Panc1 (cell line): ENCODE measurements around the gene ADCY2. TPM values are rescaled to one million over a fixed set of nuclear protein-coding genes. Genes with fewer than 3 reads are reported as not detected.

Experiments
- ATAC-seq: fragments of 200-7000 bp; cut with Tn5 transposase; 2 replicates; pipeline ENCODE4 v1.9.1; 2020; ENCODE audit warnings: mild to moderate bottlenecking, moderate library complexity
- BruUV-seq: library from RNA; stranded (reverse); fragments of 400-500 nt; replicated peaks from 2 replicates; lab custom pipeline; 2021; lab: Mats Ljungman, UMichigan
- CTCF ChIA-PET: fragments of 300-600 bp; sonication (Branson Sonifier 250); formaldehyde crosslinking; loops from one replicate; lab custom pipeline; 2022; ENCODE audit warnings: antibody characterized with exemption; lab: Charles Lee
- POLR2A ChIA-PET: fragments of 300-600 bp; sonication (Branson Sonifier 250); formaldehyde crosslinking; loops from one replicate; lab custom pipeline; 2022; ENCODE audit warnings: antibody characterized with exemption; lab: Charles Lee
- DNase-seq: peaks from one replicate; pipeline ENCODE4 v3.0.0-alpha.2; 2010; ENCODE audit warnings: low read depth, low spot score
- H3K27ac ChIP-seq: 2 replicates; pipeline ENCODE4 v1.5.1; 2011; ENCODE audit warnings: mild to moderate bottlenecking, low read length, inconsistent platforms
- H3K27me3 ChIP-seq: fragments of 200-500 bp; sonication (Bioruptor generic); 2 replicates; pipeline ENCODE4 v1.6.0; 2014; ENCODE audit warnings: low read length, inconsistent platforms; ENCODE audit not compliant: control insufficient read depth, insufficient read depth
- H3K36me3 ChIP-seq: fragments of 200-500 bp; sonication (Bioruptor generic); 2 replicates; pipeline ENCODE4 v1.5.1; 2014; ENCODE audit warnings: inconsistent platforms, mild to moderate bottlenecking, low read length, moderate library complexity; ENCODE audit not compliant: control insufficient read depth, insufficient read depth
- H3K4me1 ChIP-seq: 2 replicates; pipeline ENCODE4 v1.5.1; 2011; ENCODE audit warnings: inconsistent platforms, mild to moderate bottlenecking, low read length, moderate library complexity; ENCODE audit not compliant: control insufficient read depth, insufficient read depth
- H3K4me3 ChIP-seq, 2 experiments: 2 replicates each; pipeline ENCODE4 v1.5.1; 2011 to 2012; ENCODE audit warnings: low read depth in 2 of 2, low read length in 2 of 2, mild to moderate bottlenecking in 2 of 2, inconsistent platforms in 1 of 2, moderate library complexity in 1 of 2
- H3K9me3 ChIP-seq: fragments of 200-500 bp; sonication (Bioruptor generic); 2 replicates; pipeline ENCODE4 v1.5.1; 2014; ENCODE audit warnings: low read depth, mild to moderate bottlenecking, inconsistent platforms, low read length, moderate library complexity; ENCODE audit not compliant: control insufficient read depth, insufficient read depth
- CTCF ChIP-seq: fragments of 450-650 bp; IDR thresholded peaks from 2 replicates; pipeline ENCODE4 v1.5.1; 2017; ENCODE audit warnings: mild to moderate bottlenecking
- POLR2AphosphoS5 ChIP-seq: IDR thresholded peaks from 2 replicates; pipeline ENCODE4 v1.6.1; 2012; ENCODE audit warnings: mild to moderate bottlenecking, low read depth, low read length, moderate library complexity
- REST ChIP-seq, 2 experiments: IDR thresholded peaks; 2 replicates each; pipeline ENCODE4 v1.6.1; 2011 to 2012; ENCODE audit warnings: low read depth in 2 of 2, control low read depth in 1 of 2, low read length in 1 of 2, mild to moderate bottlenecking in 1 of 2, moderate library complexity in 1 of 2; ENCODE audit not compliant: insufficient read depth in 1 of 2
- SIN3A ChIP-seq: IDR thresholded peaks from 2 replicates; pipeline ENCODE4 v1.6.1; 2012; ENCODE audit warnings: low read depth, mild to moderate bottlenecking, low read length, moderate library complexity, borderline replicate concordance; ENCODE audit not compliant: insufficient read depth
- TCF7L2 ChIP-seq: IDR thresholded peaks from 2 replicates; pipeline ENCODE4 v1.6.1; 2011; ENCODE audit warnings: mild to moderate bottlenecking, low read depth, low read length, inconsistent platforms
- in situ Hi-C: cut with HindIII; loops from 2 replicates; pipeline ENCODE4 v1.10.0; 2016; ENCODE audit warnings: low sequenced_read_pairs, low pct_unique_long_range_greater_than_20kb
- intact Hi-C: fragments of 100-400 bp; cut with micrococcal nuclease; formaldehyde crosslinking; loops from one replicate; pipeline ENCODE4 v1.10.0; 2022; ENCODE audit not compliant: unreplicated experiment
- total RNA-seq: library from RNA; stranded (reverse); gene quantifications from one replicate; pipeline ENCODE4 v1.2.1, GENCODE V29; 2021; ENCODE audit not compliant: unreplicated experiment

ADCY2 gene
- total RNA-seq, 1 experiment from 2014 or later, result 0.13 TPM

- no TSS peak for BruUV-seq
- ATAC-seq, result no peak
- H3K4me1 ChIP-seq, result no peaks in the 10 kb centered on the region
- H3K27me3 ChIP-seq, result no peaks in the 10 kb centered on the region; the same call in 1 of the 2 replicates
- DNase-seq, result no peak
- H3K9me3 ChIP-seq, result no peaks in the 10 kb centered on the region
- no peak overlapping the region for H3K4me3 ChIP-seq
- in situ Hi-C loops, result no loop called here
- POLR2A ChIA-PET, result no interaction called here
- CTCF ChIA-PET, result no interaction called here
- no peak overlapping the region for H3K27ac ChIP-seq
- intact Hi-C loops, result no loop called here
- TF ChIP-seq CTCF (no peak), POLR2AphosphoS5 (no peak), SIN3A (no peak), REST (IDR thresholded peaks at IDR 0.05; ENCODE audit: insufficient read depth in 1 of 2, low read depth in 2 of 2, low read length in 1 of 2) (no peak), TCF7L2 (no peak)
- H3K36me3 ChIP-seq, result no peaks in the 10 kb centered on the region
These were observed 399.4 kb downstream of the ADCY2 start for GRCh38 chr5:7795306-7795705.

- DNase-seq, result no peak
- CTCF ChIA-PET, result no interaction called here
- Histone ChIP-seq H3K27me3 (no peaks in the 10 kb centered on the region), H3K9me3 (no peaks in the 10 kb centered on the region), H3K36me3 (no peaks in the 10 kb centered on the region), H3K4me3 (no peak overlapping the region), H3K4me1 (no peaks in the 10 kb centered on the region), H3K27ac (no peak overlapping the region)
- intact Hi-C loops, result no loop called here
- POLR2A ChIA-PET, result no interaction called here
- BruUV-seq, result no TSS peak
- no peak for ATAC-seq
- in situ Hi-C loops, result no loop called here
- TF ChIP-seq SIN3A (no peak), TCF7L2 (no peak), CTCF (no peak), POLR2AphosphoS5 (no peak), REST (IDR thresholded peaks at IDR 0.05; ENCODE audit: insufficient read depth in 1 of 2, low read depth in 2 of 2, low read length in 1 of 2) (no peak)
These were observed 406.1 kb downstream of the ADCY2 start for GRCh38 chr5:7801891-7802614.
